Hepatocyte (in vitro differentiated cells): ENCODE data around the gene PTPN5.

Source experiments
- CTCF ChIP-seq: fragments of 200-600 bp; sonication (generic); IDR thresholded peaks from 2 replicates; pipeline ENCODE4 v1.5.1; 2016; ENCODE audit warnings: antibody characterized with exemption, mild to moderate bottlenecking; ENCODE audit not compliant: poor library complexity
- EZH2 ChIP-seq: fragments of 200-600 bp; sonication (generic); IDR thresholded peaks from 2 replicates; pipeline ENCODE4 v1.6.1; 2016; ENCODE audit warnings: antibody characterized with exemption, mild to moderate bottlenecking, borderline replicate concordance

- TF ChIP-seq CTCF (no peak), EZH2 (no peak)
Measured at GRCh38 chr11:18745251-18745650, 46.3 kb downstream of the PTPN5 start.
